GM18502 (cell line): ENCODE data around the gene WWC1.
"Not testable (repeated sequence)": the region's sequence is repeated elsewhere in the genome, so short reads cannot be mapped to it uniquely, and the experiment has no call there.

Source experiments
- ATAC-seq: cut with Tn5 transposase; IDR thresholded peaks from one replicate; pipeline ENCODE4 v1.9.1; 2021; ENCODE audit warnings: mild to moderate bottlenecking; ENCODE audit not compliant: unreplicated experiment, poor library complexity

The WWC1 gene

DNA sequence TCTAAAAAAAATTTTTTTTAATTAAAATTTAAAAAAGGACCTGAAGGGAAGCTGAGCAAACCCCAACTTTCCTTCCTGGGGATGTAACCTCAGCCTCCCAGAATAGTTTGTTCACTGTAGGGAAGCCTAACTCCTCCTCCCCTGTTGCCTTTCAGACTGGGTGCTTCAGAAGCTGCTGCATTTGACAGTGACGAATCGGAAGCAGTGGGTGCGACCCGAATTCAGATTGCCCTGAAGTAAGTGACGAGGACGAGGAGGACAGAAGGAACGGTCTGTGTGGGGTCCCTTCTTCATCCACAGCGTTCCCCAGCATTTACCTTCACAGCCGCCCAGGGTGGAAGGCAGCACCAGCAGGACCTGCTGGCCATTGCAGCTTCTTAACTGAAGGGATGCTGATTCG lies 137.1 kb downstream of the WWC1 start:
- no peak for ATAC-seq

- no peak for ATAC-seq
Measured at GRCh38 chr5:168430296-168430695, 138.9 kb downstream of the WWC1 start.

DNA sequence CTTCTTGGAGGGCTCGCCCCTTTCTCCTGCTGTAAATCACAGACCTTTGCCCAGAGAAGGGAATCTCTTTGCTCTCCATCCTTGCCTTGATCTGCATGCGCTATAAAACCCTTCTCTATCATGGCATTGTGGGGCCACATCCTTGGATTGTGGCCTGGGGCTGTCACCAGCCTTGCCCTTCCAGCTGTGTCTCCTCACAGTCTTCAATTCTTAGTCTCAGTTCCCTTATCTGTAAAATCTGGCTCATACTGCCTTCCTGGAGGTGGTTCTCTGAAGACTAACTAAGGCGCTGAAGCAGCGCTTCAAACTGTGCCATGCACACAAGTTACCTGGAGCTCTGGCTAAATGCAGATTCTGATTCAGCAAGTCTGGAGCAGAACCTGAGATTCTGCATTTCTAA lies 141.5 kb downstream of the WWC1 start:
- ATAC-seq, result no peak

- ATAC-seq, result no peak
Measured at GRCh38 chr5:168434001-168434400, 142.6 kb downstream of the WWC1 start.

GRCh38 chr5:168434746-168435321 lies 143.4 kb downstream of the WWC1 start:
- no peak for ATAC-seq

- not testable (repeated sequence) for ATAC-seq
Measured at GRCh38 chr5:168435340-168435739, 143.9 kb downstream of the WWC1 start.

- ATAC-seq, result no peak
Measured at GRCh38 chr5:168438349-168438748, 146.9 kb downstream of the WWC1 start.

GRCh38 chr5:168443533-168443932 lies 152.1 kb downstream of the WWC1 start:
- no peak for ATAC-seq

DNA sequence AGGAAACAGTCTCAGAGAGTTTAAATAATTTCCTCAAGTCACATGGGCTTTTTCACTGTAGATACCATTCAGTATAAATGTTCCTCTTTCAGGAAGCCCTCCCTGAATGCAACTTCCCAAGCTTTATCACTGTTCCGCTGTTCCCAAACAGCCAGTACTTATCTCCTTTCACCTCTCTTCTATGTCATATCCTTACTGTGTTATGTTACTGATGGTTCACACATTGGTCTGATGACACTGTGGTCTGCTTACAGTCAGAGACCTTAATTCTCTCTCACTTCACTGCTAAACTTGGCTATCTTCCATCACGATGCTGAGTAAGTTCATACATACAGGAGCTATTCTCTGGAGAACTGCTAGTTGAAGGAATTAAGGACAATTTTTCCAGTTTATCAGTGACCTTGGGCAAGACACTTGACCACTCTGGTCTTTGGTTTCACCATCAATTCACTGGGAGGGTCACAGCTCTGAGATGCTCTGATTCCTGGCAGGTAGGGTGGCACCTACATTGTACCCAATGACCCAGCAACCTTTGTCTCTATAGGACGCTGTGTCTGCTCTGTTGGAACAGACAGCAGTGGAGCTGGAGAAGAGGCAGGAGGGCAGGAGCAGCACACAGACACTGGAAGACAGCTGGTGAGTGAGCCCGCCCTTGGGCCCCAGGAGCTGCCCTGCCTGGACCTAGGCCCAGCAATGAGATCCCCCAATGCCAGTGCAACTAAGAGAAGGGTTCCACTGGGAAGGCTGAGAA lies 152.7 kb downstream of the WWC1 start:
- ATAC-seq, result no peak

GRCh38 chr5:168446983-168447619 lies 155.7 kb downstream of the WWC1 start:
- ATAC-seq, result no peak

GRCh38 chr5:168447808-168448207 lies 156.4 kb downstream of the WWC1 start:
- ATAC-seq, result no peak

DNA sequence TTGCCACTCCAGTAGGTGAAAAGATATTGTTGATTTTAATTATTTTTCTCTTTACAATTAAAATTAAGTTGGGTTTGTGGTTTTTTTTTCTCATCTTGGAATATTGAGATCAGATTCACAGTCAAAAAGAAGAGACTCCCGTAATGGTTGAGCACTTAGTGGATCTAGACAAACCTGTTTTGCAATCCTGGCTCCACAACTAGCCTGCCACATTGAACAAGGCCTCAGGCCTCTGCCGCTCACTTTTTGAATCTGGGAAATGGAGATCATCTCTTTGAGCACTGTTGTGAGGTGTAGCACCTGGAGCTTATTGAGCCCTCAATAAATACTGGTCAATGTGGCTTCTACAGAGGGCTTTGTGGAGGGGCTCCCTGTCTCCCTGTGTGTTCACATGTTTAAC lies 157.7 kb downstream of the WWC1 start:
- ATAC-seq, result no peak

DNA sequence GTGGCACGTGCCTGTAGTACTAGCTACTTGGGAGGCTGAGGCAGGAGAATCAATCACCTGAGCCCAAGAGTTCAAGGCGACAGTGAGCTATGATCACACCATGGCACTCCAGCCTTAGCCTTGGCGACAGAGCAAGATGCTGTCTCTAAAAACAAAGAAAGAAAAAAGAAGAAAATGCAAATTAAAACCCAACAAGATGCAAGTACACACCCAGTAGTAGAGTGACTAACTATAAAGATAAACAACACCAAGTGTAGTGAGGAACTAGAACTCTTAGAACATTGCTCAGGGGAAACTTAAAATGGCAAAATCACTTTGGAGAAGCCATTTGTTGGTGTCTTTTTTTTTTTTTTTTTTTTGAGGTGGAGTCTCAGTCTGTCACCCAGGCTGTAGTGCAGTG lies 160.1 kb downstream of the WWC1 start:
- ATAC-seq, result no peak

GRCh38 chr5:168455201-168455600 lies 163.8 kb downstream of the WWC1 start:
- ATAC-seq, result no peak

DNA sequence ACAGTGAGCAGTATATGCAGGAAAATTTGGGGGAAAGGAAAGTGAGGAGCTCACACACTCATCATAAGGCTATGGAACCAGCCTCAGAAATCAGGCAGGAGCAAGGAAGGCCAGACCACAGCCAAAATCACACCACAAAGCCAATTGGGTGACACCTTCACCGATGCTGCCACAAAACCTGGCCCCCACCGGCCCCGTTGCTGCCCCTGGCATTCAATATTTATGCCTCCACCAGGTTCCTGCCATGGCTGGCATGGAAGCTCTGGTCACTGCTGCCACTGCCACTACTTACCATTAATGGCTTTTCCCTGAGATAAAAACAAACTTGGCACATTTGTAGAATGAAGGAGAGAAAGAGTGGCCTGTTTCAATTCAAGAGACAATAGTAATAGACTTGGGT lies 166.1 kb downstream of the WWC1 start:
- ATAC-seq, result no peak

DNA sequence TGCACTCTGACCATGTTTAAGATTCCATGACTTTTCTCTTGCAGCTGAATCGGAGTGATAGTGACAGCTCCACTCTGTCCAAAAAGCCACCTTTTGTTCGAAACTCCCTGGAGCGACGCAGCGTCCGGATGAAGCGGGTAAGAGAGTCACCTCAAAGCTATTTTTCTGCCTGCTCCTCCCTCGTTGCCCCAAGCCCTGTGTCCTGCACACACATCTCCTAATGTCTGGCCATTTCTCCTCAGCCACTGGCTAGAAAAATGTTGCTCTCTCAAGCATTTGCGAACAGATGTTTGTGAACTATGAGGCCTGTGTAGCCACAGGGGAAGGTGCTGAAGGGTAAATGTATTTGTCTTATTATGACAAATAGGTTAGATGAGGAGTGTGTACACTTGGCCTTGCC lies 169.2 kb downstream of the WWC1 start:
- ATAC-seq, result no peak

GRCh38 chr5:168463081-168463480 lies 171.6 kb downstream of the WWC1 start:
- ATAC-seq, result no peak

- no peak for ATAC-seq
Measured at GRCh38 chr5:168464214-168464613, 172.8 kb downstream of the WWC1 start.

DNA sequence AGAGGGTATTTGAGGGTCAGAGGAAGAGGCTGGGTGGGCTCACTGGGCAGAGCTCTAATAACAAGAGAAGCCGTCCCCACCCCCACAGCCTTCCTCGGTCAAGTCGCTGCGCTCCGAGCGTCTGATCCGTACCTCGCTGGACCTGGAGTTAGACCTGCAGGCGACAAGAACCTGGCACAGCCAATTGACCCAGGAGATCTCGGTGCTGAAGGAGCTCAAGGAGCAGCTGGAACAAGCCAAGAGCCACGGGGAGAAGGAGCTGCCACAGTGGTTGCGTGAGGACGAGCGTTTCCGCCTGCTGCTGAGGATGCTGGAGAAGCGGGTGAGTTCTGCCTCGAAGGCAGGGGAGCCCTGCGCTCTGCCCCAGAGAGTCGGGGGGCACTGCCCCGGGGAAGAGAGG lies 173.2 kb downstream of the WWC1 start:
- no peak for ATAC-seq

DNA sequence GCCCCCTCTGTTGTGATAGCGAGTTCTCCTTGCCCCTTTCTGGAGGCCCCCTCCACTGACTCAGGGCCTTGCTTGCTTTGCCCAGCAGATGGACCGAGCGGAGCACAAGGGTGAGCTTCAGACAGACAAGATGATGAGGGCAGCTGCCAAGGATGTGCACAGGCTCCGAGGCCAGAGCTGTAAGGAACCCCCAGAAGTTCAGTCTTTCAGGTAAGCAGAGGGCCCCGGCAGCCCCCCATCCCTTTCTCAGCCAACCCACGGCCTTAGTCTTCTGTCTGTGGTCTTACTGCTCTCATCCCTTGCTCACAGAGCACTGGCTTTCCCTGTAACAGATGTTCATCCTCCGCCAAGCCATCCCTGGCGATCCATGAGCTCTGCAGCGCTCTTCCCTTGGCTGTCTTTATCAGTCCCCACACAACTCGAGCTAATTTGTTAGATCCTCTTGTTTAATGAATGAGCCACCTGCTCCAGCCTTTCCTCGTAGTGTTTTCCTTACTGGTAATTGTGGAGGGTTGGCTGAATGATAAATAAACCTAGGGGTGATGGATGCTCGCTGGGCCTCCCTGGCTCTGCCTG lies 176.4 kb downstream of the WWC1 start:
- ATAC-seq, result no peak

DNA sequence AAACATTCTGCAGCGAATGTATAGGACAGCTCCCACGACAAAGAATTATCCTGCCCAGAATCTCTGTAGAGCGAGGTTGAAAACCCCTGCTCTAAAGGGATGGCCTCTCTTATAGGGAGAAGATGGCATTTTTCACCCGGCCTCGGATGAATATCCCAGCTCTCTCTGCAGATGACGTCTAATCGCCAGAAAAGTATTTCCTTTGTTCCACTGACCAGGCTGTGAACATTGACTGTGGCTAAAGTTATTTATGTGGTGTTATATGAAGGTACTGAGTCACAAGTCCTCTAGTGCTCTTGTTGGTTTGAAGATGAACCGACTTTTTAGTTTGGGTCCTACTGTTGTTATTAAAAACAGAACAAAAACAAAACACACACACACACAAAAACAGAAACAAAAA lies 177.4 kb downstream of the WWC1 start:
- no peak for ATAC-seq
